HCT116 (cell line): ENCODE data around the gene TMEM186. TPM values are rescaled to one million over a fixed set of nuclear protein-coding genes. Genes with fewer than 3 reads are reported as not detected.

Experiments used
- ATAC-seq: fragments of 200-7000 bp; cut with Tn5 transposase; 2 replicates; pipeline ENCODE4 v1.9.1; 2020; ENCODE audit warnings: mild to moderate bottlenecking, moderate library complexity
- BruUV-seq: library from RNA; stranded (reverse); fragments of 400-500 nt; replicated peaks from 2 replicates; lab custom pipeline; 2021; lab: Mats Ljungman, UMichigan
- CTCF ChIA-PET: fragments of 300-600 bp; sonication (Branson Sonifier 250); formaldehyde crosslinking; loops from one replicate; lab custom pipeline; 2021; ENCODE audit warnings: antibody characterized with exemption; lab: Charles Lee
- POLR2A ChIA-PET: fragments of 300-600, 350-600 bp; sonication (Branson Sonifier 250); formaldehyde crosslinking; loops from one replicate; lab custom pipeline; 2021; ENCODE audit warnings: antibody characterized with exemption; lab: Charles Lee
- RAD21 ChIA-PET, 2 experiments: fragments of 300-600 bp; sonication (Branson Sonifier 250); formaldehyde crosslinking; loops; one replicate each; lab custom pipeline; 2023; ENCODE audit warnings: low total read pairs in 2 of 2; ENCODE audit not compliant: uncharacterized antibody in 2 of 2, unreplicated experiment in 2 of 2, low non-redundant PET in 1 of 2; lab: Charles Lee
- DNase-seq: peaks from one replicate; pipeline ENCODE4 v3.0.0-alpha.2; 2010; ENCODE audit warnings: low read depth, low spot score
- H2AFZ ChIP-seq: fragments of 200-600 bp; shearing (Covaris generic), sonication (generic); 2 replicates; pipeline ENCODE4 v1.6.1; 2017; ENCODE audit warnings: low read depth, mixed run types, mixed read lengths, antibody characterized with exemption, low read length; ENCODE audit not compliant: poor library complexity, severe bottlenecking
- H3K27ac ChIP-seq: 2 replicates; pipeline ENCODE4 v1.5.1; 2012; ENCODE audit warnings: low read depth, low read length
- H3K27me3 ChIP-seq: fragments of 200-600 bp; sonication (generic); 2 replicates; pipeline ENCODE4 v1.6.1; 2016; ENCODE audit warnings: mixed run types, low read length, mixed read lengths; ENCODE audit not compliant: insufficient read depth
- H3K36me3 ChIP-seq, 2 experiments: fragments of 200-500 bp in 1 of 2; fragments of 200-600 bp in 1 of 2; sonication (Bioruptor generic) in 1 of 2; sonication (generic) in 1 of 2; 2 replicates each; pipeline versions ENCODE4 v1.5.1 to v1.6.1; 2014 to 2016; ENCODE audit warnings: low read length in 2 of 2, inconsistent platforms in 1 of 2, mixed read lengths in 1 of 2, mixed run types in 1 of 2; ENCODE audit not compliant: insufficient read depth in 2 of 2, control insufficient read depth in 1 of 2
- H3K4me1 ChIP-seq, 2 experiments: fragments of 200-600 bp in 1 of 2; sonication (generic) in 1 of 2; 2 replicates each; pipeline versions ENCODE4 v1.5.1 to v1.6.1; 2012 to 2017; ENCODE audit warnings: low read length in 2 of 2, inconsistent platforms in 1 of 2, mild to moderate bottlenecking in 1 of 2, mixed read lengths in 1 of 2, mixed run types in 1 of 2, moderate library complexity in 1 of 2; ENCODE audit not compliant: insufficient read depth in 2 of 2, control insufficient read depth in 1 of 2
- H3K4me2 ChIP-seq: fragments of 200-600 bp; sonication (generic); 2 replicates; pipeline ENCODE4 v1.6.1; 2017; ENCODE audit warnings: mixed run types, low read length, mixed read lengths
- H3K4me3 ChIP-seq, 2 experiments: fragments of 200-600 bp in 1 of 2; sonication (generic) in 1 of 2; replicated peaks in 1 of 2; 2 replicates each; pipeline ENCODE4 v1.5.1; 2011 to 2016; ENCODE audit warnings: low read length in 2 of 2, control low read depth in 1 of 2, low read depth in 1 of 2, mild to moderate bottlenecking in 1 of 2, mixed read lengths in 1 of 2, mixed run types in 1 of 2
- H3K79me2 ChIP-seq: fragments of 200-600 bp; sonication (generic); 2 replicates; pipeline ENCODE4 v1.6.1; 2017; ENCODE audit warnings: mild to moderate bottlenecking, mixed run types, low read length, moderate library complexity, mixed read lengths; ENCODE audit not compliant: insufficient read depth
- H3K9ac ChIP-seq: fragments of 200-600 bp; sonication (generic); 2 replicates; pipeline ENCODE4 v1.6.1; 2016; ENCODE audit warnings: low read length, mixed read lengths
- H3K9me2 ChIP-seq: fragments of 200-600 bp; sonication (generic), shearing (Covaris generic); 2 replicates; pipeline ENCODE4 v1.6.1; 2017; ENCODE audit warnings: mixed run types, mild to moderate bottlenecking, moderate library complexity; ENCODE audit not compliant: insufficient read depth
- H3K9me3 ChIP-seq, 2 experiments: fragments of 200-500 bp in 1 of 2; fragments of 200-600 bp in 1 of 2; sonication (Bioruptor generic) in 1 of 2; sonication (generic) in 1 of 2; 2 replicates each; pipeline ENCODE4 v1.6.1; 2014 to 2017; ENCODE audit warnings: low read length in 2 of 2, mixed read lengths in 2 of 2, inconsistent platforms in 1 of 2, low read depth in 1 of 2, mild to moderate bottlenecking in 1 of 2, mixed run types in 1 of 2, moderate library complexity in 1 of 2; ENCODE audit not compliant: control insufficient read depth in 1 of 2, insufficient read depth in 1 of 2
- H4K20me1 ChIP-seq: fragments of 200-600 bp; sonication (generic), shearing (Covaris generic); 2 replicates; pipeline ENCODE4 v1.6.1; 2017; ENCODE audit warnings: mixed run types, mild to moderate bottlenecking, moderate library complexity; ENCODE audit not compliant: insufficient read depth
- CBX3 ChIP-seq: IDR thresholded peaks from 2 replicates; pipeline ENCODE4 v1.6.1; 2012; ENCODE audit warnings: low read depth
- CEBPB ChIP-seq: IDR thresholded peaks from 2 replicates; pipeline ENCODE4 v1.6.1; 2012; ENCODE audit warnings: low read depth
- EGR1 ChIP-seq: IDR thresholded peaks from 2 replicates; pipeline ENCODE4 v1.6.1; 2012; ENCODE audit warnings: low read depth
- ELF1 ChIP-seq: IDR thresholded peaks from 2 replicates; pipeline ENCODE4 v1.6.1; 2012; ENCODE audit warnings: low read depth, borderline replicate concordance
- EZH2 ChIP-seq: fragments of 200-600 bp; sonication (generic); IDR thresholded peaks from 2 replicates; pipeline ENCODE4 v1.6.1; 2017; ENCODE audit warnings: antibody characterized with exemption, mixed run types
- EZH2phosphoT487 ChIP-seq: fragments of 200-600 bp; IDR thresholded peaks from 2 replicates; pipeline ENCODE4 v1.6.1; 2018; ENCODE audit warnings: antibody characterized with exemption, borderline replicate concordance
- FOSL1 ChIP-seq: IDR thresholded peaks from 2 replicates; pipeline ENCODE4 v1.6.1; 2012; ENCODE audit warnings: low read depth
- JUND ChIP-seq: IDR thresholded peaks from 2 replicates; pipeline ENCODE4 v1.6.1; 2012
- POLR2A ChIP-seq: IDR thresholded peaks from 2 replicates; pipeline ENCODE4 v1.7.0; 2011; ENCODE audit warnings: borderline replicate concordance; ENCODE audit not compliant: insufficient read depth, insufficient read length; ENCODE audit errors: extremely low read depth
- POLR2AphosphoS5 ChIP-seq: IDR thresholded peaks from 2 replicates; pipeline ENCODE4 v1.6.1; 2011; ENCODE audit warnings: mild to moderate bottlenecking, low read depth, low read length, moderate library complexity
- RAD21 ChIP-seq: IDR thresholded peaks from 2 replicates; pipeline ENCODE4 v1.6.1; 2012; ENCODE audit warnings: low read depth, mild to moderate bottlenecking
- SIN3A ChIP-seq: IDR thresholded peaks from 2 replicates; pipeline ENCODE4 v1.6.1; 2012; ENCODE audit warnings: low read depth
- SP1 ChIP-seq: IDR thresholded peaks from 2 replicates; pipeline ENCODE4 v1.6.1; 2012; ENCODE audit warnings: low read depth
- SRF ChIP-seq: IDR thresholded peaks from 2 replicates; pipeline ENCODE4 v1.6.1; 2012; ENCODE audit warnings: low read depth
- TCF7L2 ChIP-seq: IDR thresholded peaks from 2 replicates; pipeline ENCODE4 v1.7.0; 2011; ENCODE audit warnings: borderline replicate concordance, inconsistent platforms; ENCODE audit not compliant: insufficient read depth, insufficient read length; ENCODE audit errors: extremely low read depth
- YY1 ChIP-seq: IDR thresholded peaks from 2 replicates; pipeline ENCODE4 v1.6.1; 2011; ENCODE audit warnings: low read length, low read depth, moderate library complexity, mild to moderate bottlenecking; ENCODE audit not compliant: insufficient replicate concordance; ENCODE audit errors: extremely low read depth
- ZFX ChIP-seq: fragments of 450-650 bp; IDR thresholded peaks from 2 replicates; pipeline ENCODE4 v1.6.1; 2017
- ZNF274 ChIP-seq: fragments of 200-500 bp; sonication (Bioruptor generic); IDR thresholded peaks from 2 replicates; pipeline ENCODE4 v1.6.1; 2014; ENCODE audit warnings: mild to moderate bottlenecking, low read depth, low read length, inconsistent platforms
- intact Hi-C: fragments of 100-400 bp; cut with micrococcal nuclease; formaldehyde crosslinking; loops from 2 replicates; pipeline ENCODE4 v1.10.0; 2022
- total RNA-seq: library from RNA; stranded (reverse); gene quantifications from one replicate; pipeline ENCODE4 v1.2.1, GENCODE V29; 2021; ENCODE audit not compliant: unreplicated experiment
- TF ChIP-seq, protein P1 (sequence below), 3 experiments: fragments of 200-600 bp in 1 of 3; sonication (generic) in 1 of 3; IDR thresholded peaks in 2 of 3; conservative IDR thresholded peaks in 1 of 3; 2 replicates each; pipeline ENCODE4 v1.5.1; 2012 to 2017; ENCODE audit warnings: low read depth in 2 of 3, low read length in 2 of 3, antibody characterized with exemption in 1 of 3, borderline replicate concordance in 1 of 3, control low read depth in 1 of 3, mild to moderate bottlenecking in 1 of 3, mixed read lengths in 1 of 3, mixed run types in 1 of 3, moderate library complexity in 1 of 3; ENCODE audit not compliant: insufficient read depth in 1 of 3
- TF ChIP-seq, protein P2 (sequence below): IDR thresholded peaks from 2 replicates; pipeline ENCODE4 v1.6.1; 2012
- TF ChIP-seq, protein P3 (sequence below): IDR thresholded peaks from 2 replicates; pipeline ENCODE4 v1.6.1; 2012
- TF ChIP-seq, protein P4 (sequence below): IDR thresholded peaks from 2 replicates; pipeline ENCODE4 v1.6.1; 2011; ENCODE audit warnings: mild to moderate bottlenecking, low read length, moderate library complexity; ENCODE audit not compliant: insufficient replicate concordance; ENCODE audit errors: extremely low read depth

The TMEM186 gene
- total RNA-seq, 1 experiment from 2014 or later = 14.0 TPM

DNA sequence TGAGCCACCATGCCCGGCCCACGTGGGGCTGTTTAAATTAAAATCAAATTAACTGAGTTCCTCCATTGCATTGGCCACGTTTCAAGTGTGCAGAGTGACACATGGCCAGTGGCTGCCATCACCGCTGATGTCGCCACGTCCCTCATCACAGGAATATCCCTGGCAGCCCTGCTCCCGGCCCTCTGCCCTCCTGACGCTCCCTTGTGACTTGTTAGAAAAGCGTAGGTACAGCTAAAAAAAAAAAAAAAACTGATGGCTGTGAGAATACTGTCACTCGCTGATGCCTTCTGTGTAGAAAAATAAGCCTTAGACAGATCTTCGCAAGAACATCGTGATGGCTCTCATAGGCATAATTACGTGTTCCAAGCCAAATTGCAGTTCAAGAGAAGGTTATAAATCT is 49.7 kb upstream of the TMEM186 start (continued):
- TF ChIP-seq, protein P1, sequence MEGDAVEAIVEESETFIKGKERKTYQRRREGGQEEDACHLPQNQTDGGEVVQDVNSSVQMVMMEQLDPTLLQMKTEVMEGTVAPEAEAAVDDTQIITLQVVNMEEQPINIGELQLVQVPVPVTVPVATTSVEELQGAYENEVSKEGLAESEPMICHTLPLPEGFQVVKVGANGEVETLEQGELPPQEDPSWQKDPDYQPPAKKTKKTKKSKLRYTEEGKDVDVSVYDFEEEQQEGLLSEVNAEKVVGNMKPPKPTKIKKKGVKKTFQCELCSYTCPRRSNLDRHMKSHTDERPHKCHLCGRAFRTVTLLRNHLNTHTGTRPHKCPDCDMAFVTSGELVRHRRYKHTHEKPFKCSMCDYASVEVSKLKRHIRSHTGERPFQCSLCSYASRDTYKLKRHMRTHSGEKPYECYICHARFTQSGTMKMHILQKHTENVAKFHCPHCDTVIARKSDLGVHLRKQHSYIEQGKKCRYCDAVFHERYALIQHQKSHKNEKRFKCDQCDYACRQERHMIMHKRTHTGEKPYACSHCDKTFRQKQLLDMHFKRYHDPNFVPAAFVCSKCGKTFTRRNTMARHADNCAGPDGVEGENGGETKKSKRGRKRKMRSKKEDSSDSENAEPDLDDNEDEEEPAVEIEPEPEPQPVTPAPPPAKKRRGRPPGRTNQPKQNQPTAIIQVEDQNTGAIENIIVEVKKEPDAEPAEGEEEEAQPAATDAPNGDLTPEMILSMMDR (IDR thresholded peaks at IDR 0.05 in 2 of 3, conservative IDR thresholded peaks at IDR 0.05 in 1 of 3; ENCODE audit: borderline replicate concordance in 1 of 3, insufficient read depth in 1 of 3, low read depth in 2 of 3, low read length in 2 of 3) = no peak
- TF ChIP-seq SIN3A (no peak), SRF (no peak)

DNA sequence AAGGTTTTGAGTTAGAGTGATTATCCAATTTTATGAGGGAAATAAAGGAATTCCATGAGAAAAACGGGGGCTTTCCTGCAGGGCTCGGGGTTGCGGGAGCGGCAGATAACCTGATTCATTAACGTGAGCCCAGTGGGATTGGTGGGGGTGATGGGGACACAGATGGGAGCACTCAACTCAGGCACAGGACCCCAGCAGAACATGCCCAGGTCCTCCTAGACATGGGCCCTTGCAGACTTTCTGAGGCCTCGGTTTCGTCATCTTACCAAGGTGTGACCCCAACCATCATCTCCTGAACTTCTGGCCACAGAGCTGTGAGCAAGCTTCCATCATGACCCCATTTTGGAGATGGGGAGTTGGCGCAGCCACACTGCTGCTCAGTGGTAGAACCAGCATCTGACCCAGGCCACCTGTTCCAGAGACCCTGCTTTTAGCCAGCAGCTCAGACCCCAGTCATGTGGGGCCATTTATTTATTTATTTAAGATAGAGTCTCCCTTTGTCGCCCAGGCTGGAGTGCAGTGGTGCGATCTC is 49.0 kb upstream of the TMEM186 start:
- Histone ChIP-seq H3K27me3 (no peaks in the 10 kb centered on the region), H3K9me2 (no peaks in the 10 kb centered on the region), H3K4me1 (no peaks in the 10 kb centered on the region; a peak in 1 of 4 replicates), H3K36me3 (peaks cover 9 to 25% of the 10 kb centered on the region in 2 experiments; a peak in 3 of 4 replicates), H3K27ac (no peak overlapping the region), H4K20me1 (no peaks in the 10 kb centered on the region), H3K9me3 (no peaks in the 10 kb centered on the region)
- intact Hi-C loops = no loop called here
- RAD21 ChIA-PET = no interaction called here
- POLR2A ChIA-PET = no interaction called here
- BruUV-seq = no TSS peak
- CTCF ChIA-PET = no interaction called here
- no peak for TF ChIP-seq RAD21
- TF ChIP-seq ZFX = no peak
- no peak for TF ChIP-seq EZH2
- no peak for TF ChIP-seq EZH2phosphoT487
- TF ChIP-seq FOSL1 = no peak
- TF ChIP-seq SIN3A = no peak
- no peak for TF ChIP-seq CBX3
- no peak for TF ChIP-seq CEBPB
- TF ChIP-seq ZNF274 = no peak
- TF ChIP-seq JUND = no peak
- no peak for TF ChIP-seq YY1
- TF ChIP-seq ELF1 = no peak
- TF ChIP-seq, protein P2, sequence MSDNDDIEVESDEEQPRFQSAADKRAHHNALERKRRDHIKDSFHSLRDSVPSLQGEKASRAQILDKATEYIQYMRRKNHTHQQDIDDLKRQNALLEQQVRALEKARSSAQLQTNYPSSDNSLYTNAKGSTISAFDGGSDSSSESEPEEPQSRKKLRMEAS = no peak
- TF ChIP-seq EGR1 = no peak
- TF ChIP-seq, protein P3, sequence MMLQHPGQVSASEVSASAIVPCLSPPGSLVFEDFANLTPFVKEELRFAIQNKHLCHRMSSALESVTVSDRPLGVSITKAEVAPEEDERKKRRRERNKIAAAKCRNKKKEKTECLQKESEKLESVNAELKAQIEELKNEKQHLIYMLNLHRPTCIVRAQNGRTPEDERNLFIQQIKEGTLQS = no peak
- TF ChIP-seq POLR2AphosphoS5 = no peak
- no peak for TF ChIP-seq TCF7L2
- TF ChIP-seq POLR2A = no peak
- TF ChIP-seq, protein P4, sequence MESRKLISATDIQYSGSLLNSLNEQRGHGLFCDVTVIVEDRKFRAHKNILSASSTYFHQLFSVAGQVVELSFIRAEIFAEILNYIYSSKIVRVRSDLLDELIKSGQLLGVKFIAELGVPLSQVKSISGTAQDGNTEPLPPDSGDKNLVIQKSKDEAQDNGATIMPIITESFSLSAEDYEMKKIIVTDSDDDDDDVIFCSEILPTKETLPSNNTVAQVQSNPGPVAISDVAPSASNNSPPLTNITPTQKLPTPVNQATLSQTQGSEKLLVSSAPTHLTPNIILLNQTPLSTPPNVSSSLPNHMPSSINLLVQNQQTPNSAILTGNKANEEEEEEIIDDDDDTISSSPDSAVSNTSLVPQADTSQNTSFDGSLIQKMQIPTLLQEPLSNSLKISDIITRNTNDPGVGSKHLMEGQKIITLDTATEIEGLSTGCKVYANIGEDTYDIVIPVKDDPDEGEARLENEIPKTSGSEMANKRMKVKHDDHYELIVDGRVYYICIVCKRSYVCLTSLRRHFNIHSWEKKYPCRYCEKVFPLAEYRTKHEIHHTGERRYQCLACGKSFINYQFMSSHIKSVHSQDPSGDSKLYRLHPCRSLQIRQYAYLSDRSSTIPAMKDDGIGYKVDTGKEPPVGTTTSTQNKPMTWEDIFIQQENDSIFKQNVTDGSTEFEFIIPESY = no peak
- TF ChIP-seq SP1 = no peak
- TF ChIP-seq, all 23 proteins: peak for 0
- DNase-seq (no peak), ATAC-seq (no peak)
- Histone ChIP-seq H3K4me2 (no peak overlapping the region), H2AFZ (no peak overlapping the region), H3K79me2 (peaks cover 30% of the 10 kb centered on the region), H3K4me3 (no peak overlapping the region), H3K9ac (no peak overlapping the region)
